GM12801 (cell line): ENCODE results near the gene SLC6A18.

Experiments
- TF ChIP-seq, protein P1 (sequence below): IDR thresholded peaks from one replicate; pipeline ENCODE4 v1.5.1; 2011; ENCODE audit warnings: control low read depth; ENCODE audit not compliant: insufficient read length; ENCODE audit errors: extremely low read depth

The SLC6A18 gene

GRCh38 chr5:1225081-1225480 lies at the start of gene SLC6A18:
SLC6A18 (plus strand) TSS chr5:1225381; CDS start chr5:1225478, 97 bp downstream.
- TF ChIP-seq, protein P1, sequence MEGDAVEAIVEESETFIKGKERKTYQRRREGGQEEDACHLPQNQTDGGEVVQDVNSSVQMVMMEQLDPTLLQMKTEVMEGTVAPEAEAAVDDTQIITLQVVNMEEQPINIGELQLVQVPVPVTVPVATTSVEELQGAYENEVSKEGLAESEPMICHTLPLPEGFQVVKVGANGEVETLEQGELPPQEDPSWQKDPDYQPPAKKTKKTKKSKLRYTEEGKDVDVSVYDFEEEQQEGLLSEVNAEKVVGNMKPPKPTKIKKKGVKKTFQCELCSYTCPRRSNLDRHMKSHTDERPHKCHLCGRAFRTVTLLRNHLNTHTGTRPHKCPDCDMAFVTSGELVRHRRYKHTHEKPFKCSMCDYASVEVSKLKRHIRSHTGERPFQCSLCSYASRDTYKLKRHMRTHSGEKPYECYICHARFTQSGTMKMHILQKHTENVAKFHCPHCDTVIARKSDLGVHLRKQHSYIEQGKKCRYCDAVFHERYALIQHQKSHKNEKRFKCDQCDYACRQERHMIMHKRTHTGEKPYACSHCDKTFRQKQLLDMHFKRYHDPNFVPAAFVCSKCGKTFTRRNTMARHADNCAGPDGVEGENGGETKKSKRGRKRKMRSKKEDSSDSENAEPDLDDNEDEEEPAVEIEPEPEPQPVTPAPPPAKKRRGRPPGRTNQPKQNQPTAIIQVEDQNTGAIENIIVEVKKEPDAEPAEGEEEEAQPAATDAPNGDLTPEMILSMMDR = no peak

GRCh38 chr5:1175801-1176472 lies 49.2 kb upstream of the SLC6A18 start:
- TF ChIP-seq, protein P1 = no peak

DNA sequence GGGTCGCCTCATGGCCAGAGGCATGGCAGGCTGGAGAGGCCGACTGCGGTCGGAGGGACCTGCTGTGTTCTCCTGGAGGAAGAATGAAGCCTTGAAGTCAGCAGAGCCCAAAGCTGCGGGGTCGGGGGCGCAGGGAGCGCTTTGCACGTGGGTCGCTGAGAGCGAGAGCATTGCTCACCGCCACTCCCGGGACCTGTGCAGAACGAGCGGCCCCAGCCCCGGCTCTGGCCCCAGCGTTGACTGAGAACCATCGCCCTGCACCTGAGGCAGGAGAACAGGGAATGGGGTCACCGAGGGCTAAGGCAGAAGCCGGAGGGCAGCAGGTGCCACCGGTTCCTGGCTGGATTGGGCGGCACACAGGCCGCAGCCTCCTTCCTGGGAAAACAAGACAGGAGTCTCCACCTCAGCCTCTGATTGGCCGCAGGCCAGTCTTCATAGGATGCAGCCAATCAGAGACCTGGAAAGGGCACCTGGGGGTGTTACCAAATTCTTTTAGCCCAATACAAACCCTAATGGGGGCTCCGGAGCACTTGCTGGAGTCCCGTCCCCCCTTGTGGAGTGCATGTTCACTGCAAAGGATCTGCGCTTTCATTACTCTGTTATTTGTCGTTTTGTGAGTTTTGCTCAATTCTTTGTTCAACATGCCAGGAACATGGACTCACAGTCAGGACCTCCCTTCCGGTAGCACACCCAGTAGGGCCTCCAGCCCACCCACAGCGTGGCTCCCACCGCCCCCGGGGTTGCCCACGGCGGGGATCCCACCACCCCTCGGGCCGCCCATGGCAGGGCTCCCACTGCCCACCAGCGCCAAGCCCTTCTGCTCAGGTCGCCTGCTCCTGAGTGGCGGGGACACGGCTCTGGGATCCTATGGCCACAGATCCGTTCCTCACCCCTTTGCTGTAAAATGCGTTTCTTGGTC lies 48.4 kb upstream of the SLC6A18 start:
- TF ChIP-seq, protein P1 = no peak

- TF ChIP-seq, protein P1 = no peak
Measured at GRCh38 chr5:1177826-1178528, 47.2 kb upstream of the SLC6A18 start.

GRCh38 chr5:1178529-1179382 lies 46.4 kb upstream of the SLC6A18 start:
- TF ChIP-seq, protein P1 = no peak

GRCh38 chr5:1179383-1179715 lies 45.8 kb upstream of the SLC6A18 start:
- TF ChIP-seq, protein P1 = no peak

- TF ChIP-seq, protein P1 = no peak
Measured at GRCh38 chr5:1180096-1180495, 45.1 kb upstream of the SLC6A18 start.
